GM12878 (cell line): Measurements from ENCODE around the gene IFNK. TPM values are rescaled to one million over a fixed set of nuclear protein-coding genes. Genes with fewer than 3 reads are reported as not detected.

Experiments used
- ATAC-seq: fragments of 200-7000 bp; cut with Tn5 transposase; 3 replicates; pipeline ENCODE4 v1.9.1; 2020; ENCODE audit warnings: mild to moderate bottlenecking, moderate library complexity
- BruUV-seq: library from RNA; stranded (reverse); fragments of 400-500 nt; replicated peaks from 2 replicates; lab custom pipeline; 2021; lab: Mats Ljungman, UMichigan
- CTCF ChIA-PET: fragments of 300-600 bp; sonication (Branson Sonifier 250); formaldehyde crosslinking; extraction: SDS; loops from one replicate; lab custom pipeline; 2021; ENCODE audit warnings: inconsistent platforms; lab: Yijun Ruan, JAX
- POLR2A ChIA-PET: fragments of 350-600 bp; formaldehyde crosslinking; extraction: SDS; loops from one replicate; lab custom pipeline; 2021; ENCODE audit warnings: inconsistent platforms; lab: Charles Lee
- RAD21 ChIA-PET: fragments of 300-600 bp; sonication (Branson Sonifier 250); formaldehyde crosslinking; loops from one replicate; lab custom pipeline; 2023; ENCODE audit warnings: antibody characterized with exemption; ENCODE audit not compliant: unreplicated experiment; lab: Charles Lee
- SMC1A ChIA-PET: fragments of 300-600 bp; sonication (Branson Sonifier 250); formaldehyde crosslinking; loops from one replicate; lab custom pipeline; 2023; ENCODE audit not compliant: unreplicated experiment, uncharacterized antibody; lab: Charles Lee
- DNase-seq: peaks from one replicate; pipeline ENCODE4 v3.0.0-alpha.2; 2011; ENCODE audit warnings: low read depth, low spot score
- FAIRE-seq: peaks from 3 replicates; lab custom pipeline; 2011; peaks lifted over from hg19 to GRCh38; lab: Jason Lieb, UNC
- H2AFZ ChIP-seq: 2 replicates; pipeline ENCODE4 v1.6.0; 2011; ENCODE audit warnings: low read depth, low read length, control low read depth; ENCODE audit not compliant: control insufficient read depth
- H3K27ac ChIP-seq: 2 replicates; pipeline ENCODE4 v1.5.1; 2011; ENCODE audit warnings: control low read depth; ENCODE audit not compliant: control insufficient read depth, insufficient read depth
- H3K27me3 ChIP-seq, 2 experiments: replicated peaks in 1 of 2; 2 replicates each; pipeline versions ENCODE4 v1.6.0 to v1.6.1; 2011; ENCODE audit warnings: low read length in 1 of 2; ENCODE audit not compliant: control insufficient read depth in 2 of 2, insufficient read depth in 2 of 2
- H3K36me3 ChIP-seq, 2 experiments: 2 replicates each; pipeline ENCODE4 v1.5.1; 2011; ENCODE audit warnings: low read length in 1 of 2; ENCODE audit not compliant: control insufficient read depth in 2 of 2, insufficient read depth in 2 of 2
- H3K4me1 ChIP-seq: 2 replicates; pipeline ENCODE4 v1.6.1; 2011; ENCODE audit warnings: mild to moderate bottlenecking, low read length, moderate library complexity, mixed read lengths; ENCODE audit not compliant: control insufficient read depth, insufficient read depth
- H3K4me2 ChIP-seq: 2 replicates; pipeline ENCODE4 v1.6.0; 2011; ENCODE audit warnings: control low read depth; ENCODE audit not compliant: control insufficient read depth, insufficient read depth
- H3K4me3 ChIP-seq: fragments of 200-600 bp; sonication (generic); 2 replicates; pipeline ENCODE4 v1.5.1; 2016
- H3K79me2 ChIP-seq: 2 replicates; pipeline ENCODE4 v1.6.0; 2011; ENCODE audit warnings: low read length; ENCODE audit not compliant: control insufficient read depth, insufficient read depth
- H3K9ac ChIP-seq: 2 replicates; pipeline ENCODE4 v1.8.0; 2011; ENCODE audit warnings: low read length, control low read depth, mixed read lengths; ENCODE audit not compliant: control insufficient read depth, insufficient read depth
- H3K9me3 ChIP-seq: replicated peaks from 3 replicates; pipeline ENCODE4 v1.5.1; 2011; ENCODE audit warnings: mild to moderate bottlenecking, low read length; ENCODE audit not compliant: control insufficient read depth, insufficient read depth
- H4K20me1 ChIP-seq: 2 replicates; pipeline ENCODE4 v1.6.0; 2011; ENCODE audit not compliant: control insufficient read depth, insufficient read depth
- BHLHE40 ChIP-seq, 2 experiments: fragments of 450-650 bp in 1 of 2; IDR thresholded peaks; 2 replicates each; pipeline ENCODE4 v1.6.1; 2011 to 2017; ENCODE audit warnings: low read depth in 2 of 2, borderline replicate concordance in 1 of 2, improper control_type of control experiment in 1 of 2, low read length in 1 of 2, mild to moderate bottlenecking in 1 of 2
- EGR1 ChIP-seq, 2 experiments: IDR thresholded peaks; 1 replicate in 1 of 2; 2 replicates in 1 of 2; pipeline ENCODE4 v1.6.1; 2011 to 2012; ENCODE audit warnings: low read depth in 2 of 2, low read length in 2 of 2, borderline replicate concordance in 1 of 2, mild to moderate bottlenecking in 1 of 2, moderate library complexity in 1 of 2
- EP300 ChIP-seq, 2 experiments: fragments of 150-350 bp in 1 of 2; IDR thresholded peaks; 2 replicates each; pipeline ENCODE4 v1.6.1; 2011 to 2012; ENCODE audit warnings: low read depth in 2 of 2, low read length in 2 of 2, borderline replicate concordance in 1 of 2, improper control_type of control experiment in 1 of 2, inconsistent platforms in 1 of 2; ENCODE audit not compliant: control insufficient read depth in 1 of 2
- HDAC6 ChIP-seq: fragments of 200-600 bp; sonication (generic); IDR thresholded peaks from one replicate; pipeline ENCODE4 v1.8.0; 2017; ENCODE audit warnings: antibody characterized with exemption; ENCODE audit not compliant: unreplicated experiment
- IKZF1 ChIP-seq: fragments of 450-650 bp; conservative IDR thresholded peaks from 2 replicates; pipeline ENCODE4 v1.6.1; 2017; ENCODE audit warnings: antibody characterized with exemption, mild to moderate bottlenecking
- IKZF2 ChIP-seq, 2 experiments: fragments of 450-650 bp; IDR thresholded peaks; 2 replicates each; pipeline ENCODE4 v1.6.1; 2017; ENCODE audit warnings: mild to moderate bottlenecking in 2 of 2, moderate library complexity in 2 of 2
- RUNX3 ChIP-seq: IDR thresholded peaks from 2 replicates; pipeline ENCODE4 v1.6.1; 2012; ENCODE audit warnings: low read length, inconsistent platforms
- SMAD5 ChIP-seq: IDR thresholded peaks from 2 replicates; pipeline ENCODE4 v1.6.1; 2016; ENCODE audit warnings: antibody characterized with exemption, low read depth
- YY1 ChIP-seq: IDR thresholded peaks from 2 replicates; pipeline ENCODE4 v1.6.1; 2011; ENCODE audit warnings: low read depth, mild to moderate bottlenecking, low read length
- ZBED1 ChIP-seq: IDR thresholded peaks from 2 replicates; pipeline ENCODE4 v1.6.1; 2016; ENCODE audit warnings: borderline replicate concordance
- ZNF207 ChIP-seq: fragments of 450-650 bp; IDR thresholded peaks from 2 replicates; pipeline ENCODE4 v1.6.1; 2014; ENCODE audit warnings: antibody characterized with exemption, mild to moderate bottlenecking, borderline replicate concordance
- WGBS: methylation state at CpG from one replicate; pipeline ENCODE4 v1.1.6; 2016; ENCODE audit warnings: low lambda C conversion rate; ENCODE audit not compliant: insufficient replicate concordance, insufficient coverage; ENCODE audit errors: missing lambda C conversion rate; 5-methylcytosine and 5-hydroxymethylcytosine counted together
- in situ Hi-C: fragments of 300-500 bp; cut with MboI; formaldehyde crosslinking; loops from 9 replicates; pipeline ENCODE4 v1.14.3; 2018; ENCODE audit warnings: mixed read lengths
- intact Hi-C: fragments of 100-400 bp; cut with micrococcal nuclease; formaldehyde crosslinking; loops from one replicate; pipeline ENCODE4 v1.14.2; 2022; ENCODE audit not compliant: unreplicated experiment
- polyA plus RNA-seq, 11 experiments: library from polyadenylated mRNA; depleted of rRNA in 4 of 11; unstranded in 6 of 11; stranded (reverse) in 5 of 11; fragments of >200 nt; fragmentation: Nextera tagmentation in 4 of 11; fragmentation: Illumina TruSeq in 1 of 11; extraction: Ambion mirVana in 4 of 11; extraction: Trizol in 1 of 11; gene quantifications; 1 replicate in 1 of 11; 2 replicates in 10 of 11; pipeline versions ENCODE4 v1.2.1 to v1.2.3, GENCODE V29; 2011 to 2016; ENCODE audit warnings: inconsistent platforms in 2 of 11, missing spikeins in 2 of 11, low read depth in 1 of 11
- total RNA-seq, 4 experiments: library from RNA; depleted of rRNA in 3 of 4; stranded (reverse); fragments of >200 nt in 3 of 4; fragmentation: Illumina TruSeq in 1 of 4; extraction: Trizol in 1 of 4; gene quantifications; 2 replicates each; pipeline versions ENCODE4 v1.2.1 to v1.2.3, GENCODE V29; 2013 to 2021
- TF ChIP-seq, protein P1 (sequence below): fragments of 450-650 bp; IDR thresholded peaks from 2 replicates; pipeline ENCODE4 v1.6.1; 2017; ENCODE audit warnings: low read depth, mild to moderate bottlenecking, moderate library complexity

The IFNK gene
- total and polyA plus RNA-seq, 10 of the 15 experiments (the other 5 are each of a cell fraction or from before 2014, with no cell fraction given) = 0.06 TPM; not detected in 9

DNA sequence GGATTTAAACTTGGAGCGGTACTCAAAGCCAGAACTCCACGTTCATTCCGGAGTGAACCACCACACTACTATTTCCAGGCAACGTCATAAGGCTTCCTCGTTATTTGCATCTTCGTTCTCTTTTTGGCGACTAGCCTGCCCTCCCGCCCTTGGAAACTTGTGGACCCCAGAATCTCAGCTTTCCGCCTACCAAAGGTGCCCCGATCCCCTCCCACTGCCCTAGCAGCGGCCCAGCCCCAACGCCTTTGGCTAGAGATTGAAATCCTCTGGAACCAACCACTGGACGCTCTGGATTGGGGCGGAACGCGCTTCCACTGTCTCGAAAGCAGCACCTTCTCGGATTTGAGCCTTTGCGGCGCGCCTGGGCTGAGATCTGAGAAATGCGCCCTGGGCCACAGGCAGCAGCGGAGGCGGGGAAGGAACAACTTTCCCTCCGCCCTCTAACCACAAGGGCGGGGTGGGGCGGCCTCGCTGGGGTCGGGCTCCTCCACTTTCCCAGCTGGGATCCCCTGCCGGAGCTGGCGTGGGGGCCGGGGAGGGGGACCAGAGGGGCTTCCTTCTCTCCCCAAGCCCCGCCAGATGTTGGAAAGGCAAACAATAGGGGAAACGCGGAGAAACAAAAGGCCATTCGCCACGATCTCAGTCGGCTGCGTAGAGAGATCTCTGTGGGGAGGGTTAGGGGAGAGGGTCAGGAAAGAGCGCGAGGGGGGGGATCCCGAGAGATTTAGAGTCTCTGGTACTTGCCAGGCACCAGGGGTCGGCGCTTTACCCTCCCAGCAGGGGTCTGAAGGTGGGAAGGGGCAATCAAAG is 4.2 kb downstream of the IFNK start:
- ATAC-seq (peak; percentile 78), DNase-seq (no peak), FAIRE-seq (no peak)
- Histone ChIP-seq H3K9ac (peak overlapping the region; percentile 66), H3K36me3 (no peaks in the 10 kb centered on the region), H3K79me2 (no peaks in the 10 kb centered on the region), H3K9me3 (no peaks in the 10 kb centered on the region), H3K27ac (peak overlapping the region; percentile 6; the same call in 1 of the 2 replicates), H4K20me1 (no peaks in the 10 kb centered on the region), H2AFZ (peak overlapping the region; percentile 80), H3K4me2 (peak overlapping the region; percentile 78), H3K4me1 (no peaks in the 10 kb centered on the region; the same call in none of the 2 replicates), H3K27me3 (no peaks in the 10 kb centered on the region), H3K4me3 (peak overlapping the region; percentile 85)
- POLR2A ChIA-PET = interaction anchor here (4.3 kb wide), 1 partner anchor 12 kb away, joined by 21 read pairs; no protein-coding TSS in a partner anchor
- in situ Hi-C loops = loop anchor here (5.0 kb wide), 1 partner anchor 196 kb away; no protein-coding TSS in a partner anchor
- no peak for TF ChIP-seq SMAD5
- 0 out of 4 replicates have a peak, but pooled peaks of 1 of the 2 experiments have one; percentile 12 for TF ChIP-seq EP300 (IDR thresholded peaks at IDR 0.05; ENCODE audit: borderline replicate concordance in 1 of 2, control insufficient read depth in 1 of 2, low read depth in 2 of 2, low read length in 2 of 2)
- TF ChIP-seq, protein P1, sequence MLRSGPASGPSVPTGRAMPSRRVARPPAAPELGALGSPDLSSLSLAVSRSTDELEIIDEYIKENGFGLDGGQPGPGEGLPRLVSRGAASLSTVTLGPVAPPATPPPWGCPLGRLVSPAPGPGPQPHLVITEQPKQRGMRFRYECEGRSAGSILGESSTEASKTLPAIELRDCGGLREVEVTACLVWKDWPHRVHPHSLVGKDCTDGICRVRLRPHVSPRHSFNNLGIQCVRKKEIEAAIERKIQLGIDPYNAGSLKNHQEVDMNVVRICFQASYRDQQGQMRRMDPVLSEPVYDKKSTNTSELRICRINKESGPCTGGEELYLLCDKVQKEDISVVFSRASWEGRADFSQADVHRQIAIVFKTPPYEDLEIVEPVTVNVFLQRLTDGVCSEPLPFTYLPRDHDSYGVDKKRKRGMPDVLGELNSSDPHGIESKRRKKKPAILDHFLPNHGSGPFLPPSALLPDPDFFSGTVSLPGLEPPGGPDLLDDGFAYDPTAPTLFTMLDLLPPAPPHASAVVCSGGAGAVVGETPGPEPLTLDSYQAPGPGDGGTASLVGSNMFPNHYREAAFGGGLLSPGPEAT = 0 out of 2 replicates have a peak, but pooled peaks have one; percentile 10
- TF ChIP-seq IKZF1 = peak; percentile 46; the same call in 1 of the 2 replicates
- TF ChIP-seq HDAC6 = peak; percentile 87
- peak; percentile 48 for TF ChIP-seq RUNX3
- TF ChIP-seq ZBED1 = no peak
- no peak for TF ChIP-seq ZNF207
- TF ChIP-seq YY1 = no peak
- TF ChIP-seq EGR1 (IDR thresholded peaks at IDR 0.05; ENCODE audit: borderline replicate concordance in 1 of 2, low read depth in 2 of 2, low read length in 2 of 2) = 0 out of 3 replicates have a peak, but pooled peaks of 1 of the 2 experiments have one; percentile 24
- peak in 1 of 2 experiments; percentile 33; a peak in 1 of 4 replicates for TF ChIP-seq BHLHE40 (IDR thresholded peaks at IDR 0.05; ENCODE audit: borderline replicate concordance in 1 of 2, low read depth in 2 of 2, low read length in 1 of 2)
- TF ChIP-seq IKZF2 (IDR thresholded peaks at IDR 0.05) = peak; percentile 55 to 60; a peak in 2 of 4 replicates
- BruUV-seq = no TSS peak
- intact Hi-C loops = loop anchor here (2.0 to 5.0 kb wide), 3 partner anchors 86 to 176 kb away; no protein-coding TSS in a partner anchor
- SMC1A ChIA-PET = interaction anchor here (1.0 to 6.3 kb wide), 7 partner anchors 14 to 195 kb away, joined by 3 to 30 read pairs (median 4); no protein-coding TSS in a partner anchor
- CTCF ChIA-PET = interaction anchor here (1.2 to 7.9 kb wide), 7 partner anchors 9 to 195 kb away, joined by 3 to 66 read pairs (median 15); no protein-coding TSS in a partner anchor
- 10% methylated on average over 38 of the region's 44 CpGs for WGBS
- RAD21 ChIA-PET = interaction anchor here (0.8 to 3.4 kb wide), 6 partner anchors 11 to 195 kb away, joined by 4 to 15 read pairs (median 6); no protein-coding TSS in a partner anchor
